Loucy (cell line): ENCODE results near the gene KLHDC2.
A peak's percentile ranks its signal among the peaks of the same experiment; 100 is the strongest.

Source experiments
- H2AFZ ChIP-seq: fragments of 200-600 bp; sonication (generic); 2 replicates; pipeline ENCODE4 v1.6.0; 2016; ENCODE audit warnings: antibody characterized with exemption, mild to moderate bottlenecking, low read length, moderate library complexity
- H3F3A ChIP-seq: fragments of 200-600 bp; 2 replicates; pipeline ENCODE4 v1.6.0; 2016; ENCODE audit warnings: antibody characterized with exemption, low read depth, mild to moderate bottlenecking
- H3K27me3 ChIP-seq: fragments of 200-600 bp; sonication (generic); 2 replicates; pipeline ENCODE4 v1.6.1; 2014; ENCODE audit warnings: low read length, mild to moderate bottlenecking; ENCODE audit not compliant: insufficient read depth, poor library complexity, severe bottlenecking
- H3K36me3 ChIP-seq: fragments of 200-600 bp; sonication (generic); 2 replicates; pipeline ENCODE4 v1.6.1; 2016; ENCODE audit warnings: low read length; ENCODE audit not compliant: insufficient read depth
- H3K4me1 ChIP-seq: fragments of 200-600 bp; sonication (generic); 2 replicates; pipeline ENCODE4 v1.5.1; 2014; ENCODE audit warnings: low read length, mild to moderate bottlenecking; ENCODE audit not compliant: insufficient read depth, poor library complexity, severe bottlenecking
- H3K4me2 ChIP-seq: fragments of 200-600 bp; sonication (generic); 2 replicates; pipeline ENCODE4 v1.6.0; 2014; ENCODE audit warnings: antibody characterized with exemption, low read length, low read depth, mild to moderate bottlenecking; ENCODE audit not compliant: poor library complexity, severe bottlenecking
- H3K4me3 ChIP-seq: fragments of 200-600 bp; sonication (generic); 2 replicates; pipeline ENCODE4 v1.5.1; 2014; ENCODE audit warnings: low read length, mild to moderate bottlenecking, mixed read lengths; ENCODE audit not compliant: poor library complexity, severe bottlenecking
- H3K79me2 ChIP-seq: fragments of 200-600 bp; sonication (generic); 2 replicates; pipeline ENCODE4 v1.6.1; 2014; ENCODE audit warnings: low read length; ENCODE audit not compliant: insufficient read depth
- H3K9ac ChIP-seq: fragments of 200-600 bp; sonication (generic); 2 replicates; pipeline ENCODE4 v1.6.0; 2014; ENCODE audit warnings: mild to moderate bottlenecking, low read depth, low read length, moderate library complexity; ENCODE audit not compliant: poor library complexity, severe bottlenecking
- H3K9me2 ChIP-seq: fragments of 200-600 bp; sonication (generic); replicated peaks from 2 replicates; pipeline ENCODE4 v1.6.1; 2016; ENCODE audit warnings: low read depth, low read length, mixed read lengths
- H3K9me3 ChIP-seq: fragments of 200-600 bp; sonication (generic); 2 replicates; pipeline ENCODE4 v1.6.1; 2014; ENCODE audit warnings: mild to moderate bottlenecking, antibody characterized with exemption, low read length, low read depth; ENCODE audit not compliant: insufficient read depth
- H4K20me1 ChIP-seq: fragments of 200-600 bp; sonication (generic); 2 replicates; pipeline ENCODE4 v1.6.0; 2014; ENCODE audit warnings: antibody characterized with exemption, low read length, mild to moderate bottlenecking; ENCODE audit not compliant: insufficient read depth, poor library complexity, severe bottlenecking
- CTCF ChIP-seq: fragments of 200-600 bp; sonication (generic); conservative IDR thresholded peaks from 2 replicates; pipeline ENCODE4 v1.5.1; 2014; ENCODE audit warnings: mild to moderate bottlenecking, antibody characterized with exemption, low read length
- EZH2phosphoT487 ChIP-seq: fragments of 200-600 bp; IDR thresholded peaks from 2 replicates; pipeline ENCODE4 v1.6.1; 2018; ENCODE audit warnings: antibody characterized with exemption, mild to moderate bottlenecking, moderate library complexity, borderline replicate concordance

The KLHDC2 gene

DNA sequence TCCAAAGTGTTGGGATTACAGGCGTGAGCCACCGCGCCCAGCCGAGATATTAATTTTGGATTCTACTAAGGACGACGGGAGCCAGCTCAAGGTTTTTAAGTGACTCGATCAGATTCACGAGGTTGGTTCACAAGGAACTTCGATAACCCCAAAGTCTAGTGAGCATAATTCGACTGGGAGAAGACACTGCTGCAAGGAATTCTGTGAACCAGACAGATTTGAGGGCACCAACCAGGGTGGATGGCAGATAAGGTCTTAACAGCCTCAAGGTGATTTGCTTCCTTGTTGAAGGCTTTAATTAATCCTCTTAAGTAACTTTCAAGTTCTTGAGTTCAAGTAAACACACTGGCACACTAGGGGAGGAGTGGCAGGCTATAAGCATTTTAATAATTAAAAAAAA, 1.1 kb upstream of the KLHDC2 start:
- Histone ChIP-seq H3K4me2 (peak overlapping the region; percentile 88), H3K9me3 (no peaks in the 10 kb centered on the region), H3K4me1 (peaks cover 16% of the 10 kb centered on the region), H3K27me3 (peaks cover 6% of the 10 kb centered on the region), H3K79me2 (peaks cover 33% of the 10 kb centered on the region), H3K9me2 (no peaks in the 10 kb centered on the region), H3K4me3 (peak overlapping the region; percentile 100), H3K36me3 (no peaks in the 10 kb centered on the region), H3K9ac (peak overlapping the region; percentile 100), H3F3A (0 out of 2 replicates have a peak, but pooled peaks cover 6% of the 10 kb centered on the region), H2AFZ (peak overlapping the region; percentile 98), H4K20me1 (peaks cover 18% of the 10 kb centered on the region)
- no peak for TF ChIP-seq CTCF
- no peak for TF ChIP-seq EZH2phosphoT487

DNA sequence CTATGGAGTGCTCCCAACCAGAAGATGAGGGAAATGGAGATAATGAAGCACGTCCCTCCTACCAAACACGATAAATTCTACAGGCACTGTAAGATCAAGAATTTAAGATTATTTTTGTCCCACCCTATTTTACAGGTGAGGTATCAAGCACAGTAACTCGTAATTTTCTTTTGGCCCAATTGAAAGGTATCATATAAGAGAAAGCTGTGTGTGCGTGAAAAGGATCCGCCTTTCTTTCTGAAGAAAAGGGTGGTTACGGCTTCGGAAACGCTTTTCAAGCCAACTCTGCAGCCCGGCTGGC, 733 bp upstream of the KLHDC2 start:
- Histone ChIP-seq H3K9me3 (no peaks in the 10 kb centered on the region), H3K36me3 (no peaks in the 10 kb centered on the region), H3K4me1 (peaks cover 16% of the 10 kb centered on the region), H3K9me2 (no peaks in the 10 kb centered on the region), H3K4me2 (peak overlapping the region; percentile 88), H3K9ac (peak overlapping the region; percentile 100), H4K20me1 (peaks cover 18% of the 10 kb centered on the region), H3F3A (peaks cover 6% of the 10 kb centered on the region; the same call in 1 of the 2 replicates), H3K4me3 (peak overlapping the region; percentile 100), H2AFZ (peak overlapping the region; percentile 98), H3K27me3 (peaks cover 6% of the 10 kb centered on the region), H3K79me2 (peaks cover 33% of the 10 kb centered on the region)
- TF ChIP-seq CTCF (no peak), EZH2phosphoT487 (no peak)

DNA sequence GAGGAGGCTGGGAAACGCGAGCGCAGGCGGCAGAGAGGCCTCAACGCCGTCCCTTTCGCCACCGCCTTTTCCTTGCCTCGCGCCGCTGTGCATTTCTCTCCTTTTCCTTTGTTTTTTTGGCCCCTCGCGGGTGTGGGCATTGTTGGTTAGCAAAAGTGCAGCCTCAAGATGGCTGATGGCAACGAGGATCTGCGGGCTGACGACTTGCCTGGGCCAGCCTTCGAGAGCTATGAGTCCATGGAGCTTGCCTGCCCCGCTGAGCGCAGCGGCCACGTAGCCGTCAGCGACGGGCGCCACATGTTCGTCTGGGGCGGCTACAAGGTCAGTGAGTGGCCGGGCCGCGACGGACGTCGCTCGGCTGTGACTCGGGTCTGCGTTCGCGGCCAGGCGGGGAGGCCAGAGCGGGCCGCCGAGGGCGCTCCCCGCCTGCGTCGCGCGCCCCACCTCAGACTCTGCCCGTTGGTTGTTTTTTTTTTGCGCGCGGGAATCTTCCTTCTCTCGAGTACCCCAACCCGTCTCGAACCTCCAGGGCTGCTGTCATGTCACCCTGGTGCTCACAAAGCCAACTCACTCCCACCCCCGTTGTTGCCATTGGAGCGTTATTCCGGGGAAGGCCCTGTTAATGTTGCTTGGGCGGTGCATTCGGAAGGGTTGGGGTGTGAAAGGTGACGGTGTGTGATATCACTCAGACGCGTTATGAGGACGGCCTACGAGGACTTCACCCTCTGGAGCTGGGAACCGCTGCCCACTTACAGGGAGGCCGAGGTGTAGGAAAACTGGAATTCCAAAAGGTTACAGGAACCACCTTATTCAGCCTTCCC, 558 bp downstream of the KLHDC2 start:
- H3K4me3 ChIP-seq = peak overlapping the region; percentile 100
- no peaks in the 10 kb centered on the region for H3K9me2 ChIP-seq
- H2AFZ ChIP-seq = peak overlapping the region; percentile 97
- peaks cover 6% of the 10 kb centered on the region for H3K27me3 ChIP-seq
- H3K4me1 ChIP-seq = peaks cover 16% of the 10 kb centered on the region
- peaks cover 18% of the 10 kb centered on the region for H4K20me1 ChIP-seq
- peak overlapping the region; percentile 78 for H3K4me2 ChIP-seq
- no peak for TF ChIP-seq CTCF
- TF ChIP-seq EZH2phosphoT487 = no peak
- no peaks in the 10 kb centered on the region for H3K9me3 ChIP-seq
- H3K79me2 ChIP-seq = peaks cover 33% of the 10 kb centered on the region
- peak overlapping the region; percentile 100 for H3K9ac ChIP-seq
- peaks cover 6% of the 10 kb centered on the region; the same call in 1 of the 2 replicates for H3F3A ChIP-seq
- no peaks in the 10 kb centered on the region for H3K36me3 ChIP-seq
